HG02938 (cell line): ENCODE results near the gene MDM1.

ENCODE experiments used
- ATAC-seq: cut with Tn5 transposase; IDR thresholded peaks from one replicate; pipeline ENCODE4 v1.9.1; 2021; ENCODE audit warnings: mild to moderate bottlenecking, moderate library complexity; ENCODE audit not compliant: unreplicated experiment

MDM1 gene

GRCh38 chr12:68280240-68280639 is 51.9 kb downstream of the MDM1 start:
- ATAC-seq: no peak

GRCh38 chr12:68279227-68280054 is 52.7 kb downstream of the MDM1 start:
- ATAC-seq: no peak

- no peak for ATAC-seq
Measured at GRCh38 chr12:68276402-68276930, 55.7 kb downstream of the MDM1 start.

- ATAC-seq: no peak
Measured at GRCh38 chr12:68272732-68273131, 59.4 kb downstream of the MDM1 start.

- no peak for ATAC-seq
Measured at GRCh38 chr12:68271346-68271745, 60.8 kb downstream of the MDM1 start.

GRCh38 chr12:68270358-68270757 is 61.8 kb downstream of the MDM1 start:
- no peak for ATAC-seq

- no peak for ATAC-seq
Measured at GRCh38 chr12:68269779-68270178, 62.4 kb downstream of the MDM1 start.

GRCh38 chr12:68268967-68269366 is 63.2 kb downstream of the MDM1 start:
- no peak for ATAC-seq

- ATAC-seq: no peak
Measured at GRCh38 chr12:68267892-68268396, 64.2 kb downstream of the MDM1 start.

- ATAC-seq: no peak
Measured at GRCh38 chr12:68264857-68265256, 67.3 kb downstream of the MDM1 start.

- ATAC-seq: no peak
Measured at GRCh38 chr12:68264158-68264855, 67.9 kb downstream of the MDM1 start.

GRCh38 chr12:68263366-68263765 is 68.8 kb downstream of the MDM1 start:
- ATAC-seq: no peak

GRCh38 chr12:68261896-68262295 is 70.3 kb downstream of the MDM1 start:
- no peak for ATAC-seq

GRCh38 chr12:68260153-68260552 is 72.0 kb downstream of the MDM1 start:
- no peak for ATAC-seq

GRCh38 chr12:68259318-68259940 is 72.7 kb downstream of the MDM1 start:
- no peak for ATAC-seq

- ATAC-seq: no peak
Measured at GRCh38 chr12:68253504-68253903, 78.7 kb downstream of the MDM1 start, which contains the start of gene IL22. Gene IL22 (minus strand): TSS chr12:68253604. CDS start chr12:68253448, 156 bp downstream.

GRCh38 chr12:68252077-68252476 is 80.1 kb downstream of the MDM1 start:
- ATAC-seq: no peak

GRCh38 chr12:68250454-68250853 is 81.7 kb downstream of the MDM1 start:
- ATAC-seq: no peak

- no peak for ATAC-seq
Measured at GRCh38 chr12:68247785-68248184, 84.4 kb downstream of the MDM1 start.

GRCh38 chr12:68246350-68246749 is 85.8 kb downstream of the MDM1 start:
- ATAC-seq: no peak
